OCI-LY7 (cell line): ENCODE measurements around the gene PPP1R14B. TPM values are rescaled to one million over a fixed set of nuclear protein-coding genes. Genes with fewer than 3 reads are reported as not detected.

Experiments used
- BruUV-seq: library from RNA; stranded (reverse); fragments of 400-500 nt; replicated peaks from 2 replicates; lab custom pipeline; 2021; lab: Mats Ljungman, UMichigan
- CTCF ChIA-PET: fragments of 300-600 bp; sonication (Branson Sonifier 250); formaldehyde crosslinking; loops from one replicate; lab custom pipeline; 2022; ENCODE audit warnings: antibody characterized with exemption; ENCODE audit not compliant: unreplicated experiment; lab: Charles Lee
- POLR2A ChIA-PET: fragments of 300-600 bp; sonication (Branson Sonifier 250); formaldehyde crosslinking; loops from one replicate; lab custom pipeline; 2022; ENCODE audit warnings: antibody characterized with exemption; lab: Charles Lee
- DNase-seq: peaks from one replicate; pipeline ENCODE4 v3.0.0-alpha.2; 2015; ENCODE audit warnings: low spot score
- H2AFZ ChIP-seq: fragments of 200-600 bp; sonication (generic), shearing (Covaris generic); 2 replicates; pipeline ENCODE4 v1.6.1; 2014; ENCODE audit warnings: mild to moderate bottlenecking, antibody characterized with exemption, low read length, moderate library complexity
- H3K27ac ChIP-seq: fragments of 200-600 bp; sonication (generic); 2 replicates; pipeline ENCODE4 v1.5.1; 2014; ENCODE audit warnings: mixed run types, low read depth, mild to moderate bottlenecking, moderate library complexity, low read length, inconsistent platforms; ENCODE audit not compliant: poor library complexity, severe bottlenecking
- H3K36me3 ChIP-seq: fragments of 200-600 bp; sonication (generic); 2 replicates; pipeline ENCODE4 v1.6.1; 2014; ENCODE audit warnings: mild to moderate bottlenecking, antibody characterized with exemption, low read length, moderate library complexity, mixed read lengths; ENCODE audit not compliant: insufficient read depth
- H3K4me1 ChIP-seq: fragments of 200-600 bp; sonication (generic); 2 replicates; pipeline ENCODE4 v1.5.1; 2014; ENCODE audit warnings: mild to moderate bottlenecking, low read length; ENCODE audit not compliant: insufficient read depth, poor library complexity, severe bottlenecking
- H3K4me2 ChIP-seq: fragments of 200-600 bp; sonication (generic); 2 replicates; pipeline ENCODE4 v1.6.1; 2014; ENCODE audit warnings: mild to moderate bottlenecking, low read length
- H3K4me3 ChIP-seq: fragments of 200-600 bp; sonication (generic); 2 replicates; pipeline ENCODE4 v1.5.1; 2014; ENCODE audit warnings: mild to moderate bottlenecking, low read depth, low read length; ENCODE audit not compliant: poor library complexity, severe bottlenecking
- H3K79me2 ChIP-seq: fragments of 200-600 bp; sonication (generic); 2 replicates; pipeline ENCODE4 v1.6.1; 2016; ENCODE audit warnings: low read depth, mild to moderate bottlenecking, low read length, moderate library complexity, mixed read lengths; ENCODE audit not compliant: insufficient read depth
- H3K9me2 ChIP-seq: fragments of 200-600 bp; sonication (generic); 2 replicates; pipeline ENCODE4 v1.6.1; 2016; ENCODE audit warnings: mild to moderate bottlenecking, low read length, mixed read lengths; ENCODE audit not compliant: insufficient read depth
- H3K9me3 ChIP-seq: fragments of 200-600 bp; sonication (generic); 2 replicates; pipeline ENCODE4 v1.6.1; 2014; ENCODE audit warnings: mild to moderate bottlenecking, mixed run types, low read length, mixed read lengths
- H4K20me1 ChIP-seq: fragments of 200-600 bp; sonication (generic); 2 replicates; pipeline ENCODE4 v1.6.1; 2014; ENCODE audit warnings: mild to moderate bottlenecking, antibody characterized with exemption, low read length, moderate library complexity, mixed read lengths; ENCODE audit not compliant: insufficient read depth
- CTCF ChIP-seq: fragments of 200-600 bp; sonication (generic); conservative IDR thresholded peaks from 2 replicates; pipeline ENCODE4 v1.5.1; 2014; ENCODE audit warnings: mild to moderate bottlenecking, antibody characterized with exemption, low read length, moderate library complexity, mixed read lengths
- EZH2phosphoT487 ChIP-seq: fragments of 200-600 bp; sonication (generic); IDR thresholded peaks from 2 replicates; pipeline ENCODE4 v1.6.1; 2018; ENCODE audit warnings: low read depth, borderline replicate concordance, mild to moderate bottlenecking, mixed run types, antibody characterized with exemption, low read length, moderate library complexity, mixed read lengths
- intact Hi-C: fragments of 100-400 bp; cut with micrococcal nuclease; formaldehyde crosslinking; loops from one replicate; pipeline ENCODE4 v1.10.0; 2022; ENCODE audit not compliant: unreplicated experiment
- total RNA-seq, 2 experiments: library from RNA; depleted of rRNA in 1 of 2; stranded (reverse); fragments of >200 nt in 1 of 2; shearing (Covaris generic) in 1 of 2; gene quantifications; 2 replicates each; pipeline ENCODE4 v1.2.3, GENCODE V29; 2014 to 2022

PPP1R14B gene
- total RNA-seq, 2 experiments from 2014 or later = 198 to 223 TPM

- ChIA-PET CTCF (interaction anchor here (0.6 to 0.9 kb wide), 5 partner anchors 36 to 1371 kb away, joined by 3 to 4 read pairs (median 3); no protein-coding TSS in a partner anchor), POLR2A (interaction anchor here (0.6 to 2.5 kb wide), 9 partner anchors 9 to 1445 kb away, joined by 3 to 27 read pairs (median 5); partner anchors contain the start of genes FERMT3, NUDT22, PRDX5 and TRMT112)
- no peak overlapping the region for H2AFZ ChIP-seq
- peak overlapping the region; percentile 91 for H3K27ac ChIP-seq
- H3K9me2 ChIP-seq = no peaks in the 10 kb centered on the region
- peak overlapping the region; percentile 81 for H3K4me3 ChIP-seq
- TF ChIP-seq CTCF = no peak
- TF ChIP-seq EZH2phosphoT487 = no peak
- peaks cover 46% of the 10 kb centered on the region for H3K4me1 ChIP-seq
- peaks cover 47% of the 10 kb centered on the region for H3K36me3 ChIP-seq
- H3K79me2 ChIP-seq = peaks cover 28% of the 10 kb centered on the region
- no peaks in the 10 kb centered on the region for H3K9me3 ChIP-seq
- peak; percentile 98 for DNase-seq
- H4K20me1 ChIP-seq = no peaks in the 10 kb centered on the region
- intact Hi-C loops = loop anchor here (2.0 kb wide), 3 partner anchors 35 to 63 kb away; partner anchors contain the start of genes ESRRA, FERMT3 and STIP1
- peak overlapping the region; percentile 98 for H3K4me2 ChIP-seq
- no TSS peak for BruUV-seq
Observed at GRCh38 chr11:64241491-64242374, 5.0 kb downstream of the PPP1R14B start.

GRCh38 chr11:64241241-64241490 is 5.6 kb downstream of the PPP1R14B start:
- Histone ChIP-seq H3K9me3 (no peaks in the 10 kb centered on the region), H4K20me1 (no peaks in the 10 kb centered on the region), H2AFZ (no peak overlapping the region; the same call in 1 of the 2 replicates), H3K36me3 (peaks cover 47% of the 10 kb centered on the region), H3K4me2 (peak overlapping the region; percentile 92), H3K27ac (peak overlapping the region; percentile 91), H3K4me1 (peaks cover 46% of the 10 kb centered on the region), H3K9me2 (no peaks in the 10 kb centered on the region), H3K4me3 (peak overlapping the region; percentile 81), H3K79me2 (peaks cover 26% of the 10 kb centered on the region)
- BruUV-seq = no TSS peak
- no peak for DNase-seq
- ChIA-PET CTCF (interaction anchor here (0.6 to 0.9 kb wide), 4 partner anchors 36 to 1372 kb away, joined by 3 to 4 read pairs (median 3); no protein-coding TSS in a partner anchor), POLR2A (interaction anchor here (0.7 to 2.5 kb wide), 7 partner anchors 8 to 77 kb away, joined by 3 to 27 read pairs (median 6); partner anchors contain the start of genes FERMT3, NUDT22, PRDX5 and TRMT112)
- intact Hi-C loops = loop anchor here (2.0 kb wide), 3 partner anchors 34 to 64 kb away; partner anchors contain the start of genes ESRRA, FERMT3 and STIP1
- TF ChIP-seq CTCF = no peak
- no peak for TF ChIP-seq EZH2phosphoT487
